GM12873 (cell line): Measurements from ENCODE around the gene B4GALNT3.

Source experiments
- CTCF ChIP-seq: IDR thresholded peaks from 2 replicates; pipeline ENCODE4 v1.5.1; 2012; ENCODE audit warnings: low read depth, mild to moderate bottlenecking, moderate library complexity, low read length, control low read depth; ENCODE audit not compliant: insufficient read depth; ENCODE audit errors: missing control alignments

B4GALNT3 gene

GRCh38 chr12:597926-598568 lies 138.3 kb downstream of the B4GALNT3 start:
- TF ChIP-seq CTCF = no peak

GRCh38 chr12:599756-600155 lies 140.0 kb downstream of the B4GALNT3 start:
- no peak for TF ChIP-seq CTCF

- no peak for TF ChIP-seq CTCF
Observed at GRCh38 chr12:601976-602699, 142.4 kb downstream of the B4GALNT3 start.

- no peak for TF ChIP-seq CTCF
Observed at GRCh38 chr12:602700-603068, 142.9 kb downstream of the B4GALNT3 start.

GRCh38 chr12:604956-605355 lies 145.2 kb downstream of the B4GALNT3 start:
- TF ChIP-seq CTCF = no peak

- TF ChIP-seq CTCF = no peak
Observed at GRCh38 chr12:607541-608001, 147.8 kb downstream of the B4GALNT3 start.

GRCh38 chr12:608413-608812 lies 148.7 kb downstream of the B4GALNT3 start:
- no peak for TF ChIP-seq CTCF
